ENCODE results near the gene UVSSA.

GRCh38 chr4:1384675-1385372 is 37.8 kb downstream of the UVSSA start:
- TF ChIP-seq CTCF (conservative IDR thresholded peaks at IDR 0.05 in 1 of 2, IDR thresholded peaks at IDR 0.05 in 1 of 2; ENCODE audit: low read depth in 1 of 2, low read length in 2 of 2): no peak
- TF ChIP-seq EZH2 (IDR thresholded peaks at IDR 0.05; ENCODE audit: low read length, missing control alignments): no peak

Data from fibroblast of lung (primary cell).